Measurements from ENCODE around the gene FARS2. TPM values are rescaled to one million over a fixed set of nuclear protein-coding genes. Genes with fewer than 3 reads are reported as not detected.

FARS2 gene
- total RNA-seq, 2 experiments from 2014 or later, result 15.7 to 18.5 TPM

- Mint-ChIP-seq H3K36me3 (ENCODE audit: low read depth) (no peaks in the 10 kb centered on the region), H3K27me3 (no peaks in the 10 kb centered on the region), H3K4me1 (ENCODE audit: low read depth) (no peaks in the 10 kb centered on the region), H3K9me3 (no peaks in the 10 kb centered on the region), H3K4me3 (no peak overlapping the region), H3K27ac (no peak overlapping the region)
- intact Hi-C loops (cut with micrococcal nuclease), result no loop called here
- no peak for TF ChIP-seq CTCF (IDR thresholded peaks at IDR 0.05)
- DNase-seq, result no peak
- ChIA-PET POLR2A (no interaction called here), CTCF (no interaction called here)
- no peak for ATAC-seq
Observed at GRCh38 chr6:5781019-5781418, 519.7 kb downstream of the FARS2 start.

GRCh38 chr6:5781966-5782556, 520.7 kb downstream of the FARS2 start:
- H3K4me1 Mint-ChIP-seq (ENCODE audit: low read depth), result peaks cover 8% of the 10 kb centered on the region
- TF ChIP-seq CTCF (IDR thresholded peaks at IDR 0.05), result no peak
- H3K36me3 Mint-ChIP-seq (ENCODE audit: low read depth), result no peaks in the 10 kb centered on the region
- H3K27ac Mint-ChIP-seq, result no peak overlapping the region
- ATAC-seq (no peak), DNase-seq (no peak)
- no peaks in the 10 kb centered on the region for H3K27me3 Mint-ChIP-seq
- POLR2A ChIA-PET, result no interaction called here
- CTCF ChIA-PET, result no interaction called here
- H3K4me3 Mint-ChIP-seq, result no peak overlapping the region
- intact Hi-C loops (cut with micrococcal nuclease), result no loop called here
- H3K9me3 Mint-ChIP-seq, result no peaks in the 10 kb centered on the region

GRCh38 chr6:5782783-5783547, 521.7 kb downstream of the FARS2 start:
- ATAC-seq (no peak), DNase-seq (no peak)
- H3K9me3 Mint-ChIP-seq, result no peaks in the 10 kb centered on the region
- H3K4me1 Mint-ChIP-seq (ENCODE audit: low read depth), result peaks cover 17% of the 10 kb centered on the region
- CTCF ChIA-PET, result no interaction called here
- intact Hi-C loops (cut with micrococcal nuclease), result no loop called here
- no peaks in the 10 kb centered on the region for H3K27me3 Mint-ChIP-seq
- no peak for TF ChIP-seq CTCF (IDR thresholded peaks at IDR 0.05)
- no peak overlapping the region for H3K4me3 Mint-ChIP-seq
- no peak overlapping the region for H3K27ac Mint-ChIP-seq
- POLR2A ChIA-PET, result no interaction called here
- no peaks in the 10 kb centered on the region for H3K36me3 Mint-ChIP-seq (ENCODE audit: low read depth)

- Mint-ChIP-seq H3K4me1 (ENCODE audit: low read depth) (peaks cover 17% of the 10 kb centered on the region), H3K27me3 (no peaks in the 10 kb centered on the region), H3K9me3 (no peaks in the 10 kb centered on the region), H3K36me3 (ENCODE audit: low read depth) (no peaks in the 10 kb centered on the region), H3K4me3 (no peak overlapping the region), H3K27ac (no peak overlapping the region)
- TF ChIP-seq CTCF (IDR thresholded peaks at IDR 0.05), result no peak
- ATAC-seq (no peak), DNase-seq (no peak)
- ChIA-PET POLR2A (no interaction called here), CTCF (no interaction called here)
- intact Hi-C loops (cut with micrococcal nuclease), result no loop called here
Observed at GRCh38 chr6:5783584-5784089, 522.3 kb downstream of the FARS2 start.

- no peak for DNase-seq
- Mint-ChIP-seq H3K27ac (no peak overlapping the region), H3K4me1 (ENCODE audit: low read depth) (peaks cover 17% of the 10 kb centered on the region), H3K4me3 (no peak overlapping the region), H3K27me3 (no peaks in the 10 kb centered on the region), H3K9me3 (no peaks in the 10 kb centered on the region), H3K36me3 (ENCODE audit: low read depth) (no peaks in the 10 kb centered on the region)
- no peak for TF ChIP-seq CTCF (IDR thresholded peaks at IDR 0.05)
- ATAC-seq, result no peak
- POLR2A ChIA-PET, result no interaction called here
- CTCF ChIA-PET, result no interaction called here
- intact Hi-C loops (cut with micrococcal nuclease), result no loop called here
Observed at GRCh38 chr6:5785249-5785648, 523.9 kb downstream of the FARS2 start.

Data from activated CD8-positive, alpha-beta T cell treated with anti-CD3 and anti-CD28 coated beads for 36 hours (primary cell).